Pancreas (tissue), 10 donors: ENCODE data around the gene SDK1. TPM values are rescaled to one million over a fixed set of nuclear protein-coding genes. Genes with fewer than 3 reads are reported as not detected.

ENCODE experiments used
- ATAC-seq, 4 donors: fragments of 200-7000 bp; cut with Tn5 transposase; one replicate each; pipeline versions ENCODE4 v1.8.0 to v1.9.1; 2020; ENCODE audit warnings: mild to moderate bottlenecking in 4 of 4, moderate library complexity in 4 of 4
- DNase-seq, 6 donors: peaks; one replicate each; pipeline ENCODE4 v3.0.0-alpha.2; 2020
- FAIRE-seq: peaks from 2 replicates; lab custom pipeline; 2012; peaks lifted over from hg19 to GRCh38; lab: Jason Lieb, UNC
- H3K27ac ChIP-seq, 4 donors: fragments of 200-600 bp; sonication (generic); 1 replicate in 3 of 4; 2 replicates in 1 of 4; pipeline versions ENCODE4 v1.5.0 to v1.8.0; 2020
- H3K27me3 ChIP-seq, 4 donors: fragments of 200-600 bp; one replicate each; pipeline ENCODE4 v1.8.0; 2021
- H3K36me3 ChIP-seq, 3 donors: fragments of 200-600 bp; sonication (generic) in 1 of 3; one replicate each; pipeline versions ENCODE4 v1.5.0 to v1.8.0; 2020 to 2021
- H3K4me1 ChIP-seq, 3 donors: fragments of 200-600 bp; one replicate each; pipeline ENCODE4 v1.8.0; 2021
- H3K4me3 ChIP-seq, 4 donors: fragments of 200-600 bp; sonication (generic) in 2 of 4; one replicate each; pipeline versions ENCODE4 v1.5.0 to v1.8.0; 2020 to 2021
- H3K9me3 ChIP-seq, 4 donors: fragments of 200-600 bp; one replicate each; pipeline ENCODE4 v1.8.0; 2021
- WGBS, 2 donors: extraction: QIAGEN DNeasy Blood & Tissue Kit; methylation state at CpG; one replicate each; pipeline ENCODE4 v1.1.7; 2013; 5-methylcytosine and 5-hydroxymethylcytosine counted together
- intact Hi-C, 3 donors: fragments of 100-400 bp; cut with DNase I; formaldehyde crosslinking; loops; one replicate each; pipeline versions ENCODE4 v1.11.1 to v1.14.2; 2022
- polyA plus RNA-seq, 2 donors: library from polyadenylated mRNA; stranded (reverse); fragments of 200-250 nt; gene quantifications; one replicate each; pipeline ENCODE4 v1.2.3, GENCODE V29; 2013
- total RNA-seq, 6 donors: library from RNA; stranded (reverse); fragmentation: NEBNext Ultra II Directional in 4 of 6; extraction: Animal tissue kit (Norgen Biotek cat#: 25700) in 4 of 6; gene quantifications; one replicate each; pipeline versions ENCODE4 v1.2.1 to v1.2.4, GENCODE V29; 2021 to 2023
- TF ChIP-seq, protein P1 (sequence below), 4 donors: fragments of 200-600 bp; sonication (generic) in 3 of 4; IDR thresholded peaks; one replicate each; pipeline versions ENCODE4 v1.5.0 to v1.8.0; 2021; ENCODE audit warnings: antibody characterized with exemption in 4 of 4
- donor health status: healthy with polysubstance abuse.
- donor health status: DM: no; HTN: no; CAD: no; lungs with moderate emphysema.
- donor health status: DM: no; HTN: no; CAD: no.
- donor health status: control.
- donor health status: control.
- donor health status: Bipolar disorder and iron deficiency.
- donor health status: DM: yes; HTN: yes; CAD: no.
- donor health status: DM: no; HTN: no; CAD: no.
- donor health status: DM: no; HTN: no; CAD: no.
- donor health status: DM: yes; HTN: yes; CAD: no.

Gene SDK1
- total and polyA plus RNA-seq, 8 donors: 10.8 to 30.8 (median 19.8) TPM

GRCh38 chr7:4169455-4169854, 868.4 kb downstream of the SDK1 start:
- intact Hi-C loops: no loop called here
- Histone ChIP-seq H3K36me3 (no peaks in the 10 kb centered on the region), H3K9me3 (no peaks in the 10 kb centered on the region), H3K27me3 (no peaks in the 10 kb centered on the region), H3K27ac (no peak overlapping the region), H3K4me3 (no peak overlapping the region), H3K4me1 (no peaks in the 10 kb centered on the region)
- TF ChIP-seq, protein P1, sequence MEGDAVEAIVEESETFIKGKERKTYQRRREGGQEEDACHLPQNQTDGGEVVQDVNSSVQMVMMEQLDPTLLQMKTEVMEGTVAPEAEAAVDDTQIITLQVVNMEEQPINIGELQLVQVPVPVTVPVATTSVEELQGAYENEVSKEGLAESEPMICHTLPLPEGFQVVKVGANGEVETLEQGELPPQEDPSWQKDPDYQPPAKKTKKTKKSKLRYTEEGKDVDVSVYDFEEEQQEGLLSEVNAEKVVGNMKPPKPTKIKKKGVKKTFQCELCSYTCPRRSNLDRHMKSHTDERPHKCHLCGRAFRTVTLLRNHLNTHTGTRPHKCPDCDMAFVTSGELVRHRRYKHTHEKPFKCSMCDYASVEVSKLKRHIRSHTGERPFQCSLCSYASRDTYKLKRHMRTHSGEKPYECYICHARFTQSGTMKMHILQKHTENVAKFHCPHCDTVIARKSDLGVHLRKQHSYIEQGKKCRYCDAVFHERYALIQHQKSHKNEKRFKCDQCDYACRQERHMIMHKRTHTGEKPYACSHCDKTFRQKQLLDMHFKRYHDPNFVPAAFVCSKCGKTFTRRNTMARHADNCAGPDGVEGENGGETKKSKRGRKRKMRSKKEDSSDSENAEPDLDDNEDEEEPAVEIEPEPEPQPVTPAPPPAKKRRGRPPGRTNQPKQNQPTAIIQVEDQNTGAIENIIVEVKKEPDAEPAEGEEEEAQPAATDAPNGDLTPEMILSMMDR (IDR thresholded peaks at IDR 0.05): no peak
- 93 to 94% methylated on average over 10 of the region's 10 CpGs for WGBS, 2 donors
- FAIRE-seq: no peak
- no peak for ATAC-seq
- DNase-seq: no peak

- 93 to 94% methylated on average over 22 of the region's 22 CpGs for WGBS, 2 donors
- no peak for FAIRE-seq
- no peaks in the 10 kb centered on the region for H3K9me3 ChIP-seq
- H3K36me3 ChIP-seq: no peaks in the 10 kb centered on the region
- H3K4me1 ChIP-seq: no peaks in the 10 kb centered on the region
- no peak for ATAC-seq
- no peak overlapping the region for H3K27ac ChIP-seq
- TF ChIP-seq, protein P1 (IDR thresholded peaks at IDR 0.05): no peak
- H3K4me3 ChIP-seq: no peak overlapping the region
- peak in 1 of 6 donors; percentile 45 for DNase-seq
- no peaks in the 10 kb centered on the region for H3K27me3 ChIP-seq
- intact Hi-C loops: no loop called here
Measured at GRCh38 chr7:4170997-4171786, 870.1 kb downstream of the SDK1 start.

GRCh38 chr7:4172883-4173282, 871.8 kb downstream of the SDK1 start:
- DNase-seq: peak in 1 of 6 donors; percentile 29
- intact Hi-C loops: no loop called here
- FAIRE-seq: no peak
- Histone ChIP-seq H3K4me1 (no peaks in the 10 kb centered on the region), H3K27ac (no peak overlapping the region), H3K9me3 (no peaks in the 10 kb centered on the region), H3K27me3 (no peaks in the 10 kb centered on the region), H3K4me3 (no peak overlapping the region), H3K36me3 (no peaks in the 10 kb centered on the region)
- TF ChIP-seq, protein P1 (IDR thresholded peaks at IDR 0.05): no peak
- WGBS, 2 donors: 93% methylated on average over 12 of the region's 12 CpGs
- no peak for ATAC-seq

DNA sequence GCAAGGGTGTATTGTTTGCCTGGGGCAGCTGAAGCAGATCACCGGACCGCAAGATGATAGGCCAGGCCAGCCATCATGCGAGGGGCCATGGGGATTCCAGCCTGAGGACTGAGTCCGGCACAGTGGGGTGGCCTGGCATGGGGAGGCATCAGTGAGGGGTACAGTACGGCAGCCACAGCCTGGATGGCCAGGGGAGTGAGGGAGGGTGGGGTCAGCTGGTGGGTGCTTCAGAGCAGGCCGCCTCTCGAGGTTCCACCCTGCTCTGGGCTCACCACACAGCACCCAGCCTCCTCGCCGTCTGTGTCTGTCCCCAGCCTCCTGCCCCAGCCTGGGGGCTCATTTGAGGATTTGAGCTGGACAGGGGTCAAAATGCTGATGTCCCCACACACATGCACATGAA, 872.6 kb downstream of the SDK1 start:
- no peaks in the 10 kb centered on the region for H3K9me3 ChIP-seq
- no peak overlapping the region for H3K4me3 ChIP-seq
- ATAC-seq: peak in 1 of 4 donors; percentile 13
- FAIRE-seq: no peak
- TF ChIP-seq, protein P1 (IDR thresholded peaks at IDR 0.05): no peak
- intact Hi-C loops: no loop called here
- H3K4me1 ChIP-seq: no peaks in the 10 kb centered on the region
- WGBS, 2 donors: 95 to 98% methylated on average over 9 of the region's 9 CpGs
- H3K27ac ChIP-seq: no peak overlapping the region
- DNase-seq: peak in 1 of 6 donors; percentile 38
- no peaks in the 10 kb centered on the region for H3K36me3 ChIP-seq
- H3K27me3 ChIP-seq: no peaks in the 10 kb centered on the region

GRCh38 chr7:4174016-4174415, 873.0 kb downstream of the SDK1 start:
- FAIRE-seq: no peak

More at GRCh38 chr7:4174016-4174415, 873.0 kb downstream of the SDK1 start:
- DNase-seq (peak in 1 of 6 donors; percentile 31), ATAC-seq (no peak)
- Histone ChIP-seq H3K27me3 (no peaks in the 10 kb centered on the region), H3K27ac (no peak overlapping the region), H3K4me1 (no peaks in the 10 kb centered on the region), H3K4me3 (no peak overlapping the region), H3K36me3 (no peaks in the 10 kb centered on the region), H3K9me3 (no peaks in the 10 kb centered on the region)
- TF ChIP-seq, protein P1 (IDR thresholded peaks at IDR 0.05): no peak
- 67 to 73% methylated on average over 8 of the region's 8 CpGs for WGBS, 2 donors
- intact Hi-C loops: no loop called here
